Coronary artery (tissue), 2 donors: ENCODE measurements around the gene CIAO2B.
A peak's percentile ranks its signal among the peaks of the same experiment; 100 is the strongest.
"Not testable (repeated sequence)": the region's sequence is repeated elsewhere in the genome, so short reads cannot be mapped to it uniquely, and the experiment has no call there.

Experiments used
- DNase-seq: peaks from one replicate; pipeline ENCODE4 v3.0.0-alpha.2; 2017; ENCODE audit warnings: low spot score
- H3K27ac ChIP-seq, 2 donors: fragments of 200-600 bp; sonication (generic); one replicate each; pipeline ENCODE4 v1.5.1; 2016 to 2019
- H3K4me3 ChIP-seq: fragments of 200-600 bp; sonication (generic); 2 replicates; pipeline ENCODE4 v1.5.1; 2016; ENCODE audit warnings: mild to moderate bottlenecking, moderate library complexity
- TF ChIP-seq, protein P1 (sequence below): fragments of 200-600 bp; sonication (generic); IDR thresholded peaks from one replicate; pipeline ENCODE4 v1.5.1; 2019; ENCODE audit warnings: antibody characterized with exemption

Gene CIAO2B

DNA sequence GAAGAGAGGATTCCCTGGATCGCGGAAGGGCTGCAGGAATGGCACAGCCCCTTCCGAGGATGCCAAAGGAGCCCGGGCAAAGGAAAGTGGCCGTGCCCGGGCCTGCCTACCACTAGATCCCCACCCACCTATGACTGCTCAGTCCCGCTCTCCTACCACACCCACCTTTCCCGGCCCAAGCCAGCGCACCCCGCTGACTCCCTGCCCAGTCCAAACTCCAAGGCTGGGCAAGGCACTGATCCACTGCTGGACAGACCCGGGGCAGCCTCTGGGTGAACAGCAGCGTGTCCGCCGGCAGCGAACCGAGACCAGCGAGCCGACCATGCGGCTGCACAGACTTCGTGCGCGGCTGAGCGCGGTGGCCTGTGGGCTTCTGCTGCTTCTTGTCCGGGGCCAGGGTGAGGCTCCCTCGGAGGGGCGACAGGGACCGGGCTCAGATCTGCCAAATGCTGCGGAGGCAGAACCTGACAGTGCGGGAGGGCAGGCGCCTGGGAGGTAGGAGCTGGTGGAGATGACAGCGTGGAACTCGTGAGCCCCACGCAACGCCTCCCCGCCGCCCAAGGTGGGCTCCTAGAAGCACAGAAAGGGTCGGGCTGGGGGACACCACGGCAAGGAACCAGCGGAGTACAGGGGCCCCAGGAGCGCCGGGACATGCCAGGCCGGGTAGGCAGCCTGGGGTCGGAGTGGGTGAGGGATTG is 1.3 kb upstream of the CIAO2B start, which contains the start of gene CES2:
Gene CES2, plus strand, starts transcription at position 203 of the 698 bp plus-strand sequence. Its CDS starts 120 bp downstream, at position 323.
- Histone ChIP-seq H3K27ac (peak within 1 kb of the TSS; percentile 95 to 96), H3K4me3 (peak within 1 kb of the TSS; percentile 97)
- TF ChIP-seq, protein P1, sequence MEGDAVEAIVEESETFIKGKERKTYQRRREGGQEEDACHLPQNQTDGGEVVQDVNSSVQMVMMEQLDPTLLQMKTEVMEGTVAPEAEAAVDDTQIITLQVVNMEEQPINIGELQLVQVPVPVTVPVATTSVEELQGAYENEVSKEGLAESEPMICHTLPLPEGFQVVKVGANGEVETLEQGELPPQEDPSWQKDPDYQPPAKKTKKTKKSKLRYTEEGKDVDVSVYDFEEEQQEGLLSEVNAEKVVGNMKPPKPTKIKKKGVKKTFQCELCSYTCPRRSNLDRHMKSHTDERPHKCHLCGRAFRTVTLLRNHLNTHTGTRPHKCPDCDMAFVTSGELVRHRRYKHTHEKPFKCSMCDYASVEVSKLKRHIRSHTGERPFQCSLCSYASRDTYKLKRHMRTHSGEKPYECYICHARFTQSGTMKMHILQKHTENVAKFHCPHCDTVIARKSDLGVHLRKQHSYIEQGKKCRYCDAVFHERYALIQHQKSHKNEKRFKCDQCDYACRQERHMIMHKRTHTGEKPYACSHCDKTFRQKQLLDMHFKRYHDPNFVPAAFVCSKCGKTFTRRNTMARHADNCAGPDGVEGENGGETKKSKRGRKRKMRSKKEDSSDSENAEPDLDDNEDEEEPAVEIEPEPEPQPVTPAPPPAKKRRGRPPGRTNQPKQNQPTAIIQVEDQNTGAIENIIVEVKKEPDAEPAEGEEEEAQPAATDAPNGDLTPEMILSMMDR: no peak
- DNase-seq: peak; percentile 89

- H3K4me3 ChIP-seq: peak overlapping the region; percentile 97
- H3K27ac ChIP-seq: peak overlapping the region; percentile 95 to 96
- DNase-seq: not testable (repeated sequence)
Observed at GRCh38 chr16:66934839-66935313, 674 bp upstream of the CIAO2B start.

DNA sequence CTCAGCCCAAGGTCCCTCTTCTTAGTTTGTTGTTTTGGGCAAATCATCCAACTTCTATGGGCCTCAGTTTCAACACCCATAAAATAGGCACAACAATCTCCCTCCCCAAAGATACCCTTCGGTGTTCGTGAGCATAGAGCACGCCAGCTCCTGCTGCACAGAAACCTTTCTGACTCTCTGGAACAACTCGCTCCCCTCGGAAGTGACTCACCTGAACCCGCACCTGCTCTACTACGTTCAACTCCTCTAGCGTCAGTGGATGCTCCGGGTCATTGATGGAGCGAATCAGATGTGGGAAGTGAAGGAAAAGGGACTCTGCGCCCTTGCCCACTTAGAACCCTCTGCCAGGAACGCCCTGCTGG is 445 bp downstream of the CIAO2B start:
- peak overlapping the region; percentile 97 for H3K4me3 ChIP-seq
- DNase-seq: no peak

GRCh38 chr16:66932076-66932475 is 2.1 kb downstream of the CIAO2B start:
- TF ChIP-seq, protein P1: no peak
- Histone ChIP-seq H3K27ac (no peak overlapping the region), H3K4me3 (no peak overlapping the region)
- no peak for DNase-seq

More for the DNA sequence above, 445 bp downstream of the CIAO2B start:
- TF ChIP-seq, protein P1: no peak
- peak overlapping the region; percentile 95 to 96 for H3K27ac ChIP-seq

GRCh38 chr16:66931665-66932064 is 2.5 kb downstream of the CIAO2B start:
- TF ChIP-seq, protein P1: no peak
- Histone ChIP-seq H3K27ac (no peak overlapping the region), H3K4me3 (no peak overlapping the region)
- DNase-seq: no peak

GRCh38 chr16:66930189-66930588 is 4.0 kb downstream of the CIAO2B start:
- H3K27ac ChIP-seq: no peak overlapping the region
- DNase-seq: no peak
- TF ChIP-seq, protein P1: no peak
- H3K4me3 ChIP-seq: no peak overlapping the region

DNA sequence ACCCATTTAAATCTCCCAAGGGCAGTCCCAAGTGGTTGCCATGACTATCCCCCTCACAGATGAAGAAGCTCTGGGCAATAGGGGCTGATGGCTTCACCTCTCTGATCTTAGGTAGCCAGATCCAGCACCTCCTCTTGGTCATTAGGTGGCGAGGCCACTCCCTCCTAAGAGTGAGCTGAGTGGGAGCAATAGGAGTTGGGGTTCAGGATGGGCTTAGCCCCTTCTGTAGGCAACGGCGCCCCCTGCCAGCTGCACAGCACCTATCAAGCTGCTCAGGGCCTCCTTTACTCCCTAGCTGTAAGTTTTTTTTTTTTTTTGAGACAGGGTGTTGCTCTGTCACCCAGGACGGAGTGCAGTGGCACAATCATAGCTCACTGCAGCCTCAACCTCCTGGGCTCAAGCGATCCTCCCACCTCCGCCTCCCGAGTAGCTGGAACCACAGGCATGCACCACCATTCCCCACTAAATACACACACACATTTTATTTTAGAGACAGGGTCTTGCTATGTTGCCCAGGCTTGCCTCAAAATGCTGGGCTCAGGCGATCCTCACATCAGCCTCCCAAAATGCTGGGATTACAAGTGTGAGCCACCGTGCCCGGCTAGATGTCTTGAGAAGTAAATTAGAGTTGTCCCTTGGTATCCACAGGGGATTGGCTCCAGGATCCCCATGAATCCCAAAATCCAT is 5.4 kb downstream of the CIAO2B start:
- TF ChIP-seq, protein P1: peak; percentile 19
- H3K4me3 ChIP-seq: no peak overlapping the region
- DNase-seq: no peak
- peak overlapping the region in 1 of 2 donors; percentile 98 for H3K27ac ChIP-seq
